OCI-LY1 (cell line): ENCODE measurements around the gene TMEM38A.

Experiments used
- CTCF ChIP-seq: fragments of 200-600 bp; sonication (generic), shearing (Covaris generic); IDR thresholded peaks from 2 replicates; pipeline ENCODE4 v1.5.1; 2017; ENCODE audit warnings: mild to moderate bottlenecking, antibody characterized with exemption, low read length, moderate library complexity, mixed read lengths
- EZH2 ChIP-seq: fragments of 200-600 bp; sonication (generic), shearing (Covaris generic); IDR thresholded peaks from 2 replicates; pipeline ENCODE4 v1.8.0; 2017; ENCODE audit warnings: borderline replicate concordance, mixed run types, mild to moderate bottlenecking, antibody characterized with exemption, low read length, moderate library complexity, mixed read lengths

GRCh38 chr19:16736709-16737108, 75.8 kb downstream of the TMEM38A start:
- TF ChIP-seq CTCF = no peak
- no peak for TF ChIP-seq EZH2
